Breast epithelium (tissue), 3 donors: ENCODE results near the gene TTLL6.

Experiments used
- POLR2A ChIP-seq: fragments of 450-650 bp; IDR thresholded peaks from one replicate; pipeline ENCODE4 v1.6.1; 2016; ENCODE audit warnings: antibody characterized with exemption, mild to moderate bottlenecking, moderate library complexity
- TF ChIP-seq, protein P1 (sequence below), 3 donors: fragments of 450-650 bp; IDR thresholded peaks; one replicate each; pipeline ENCODE4 v1.5.1; 2016 to 2017; ENCODE audit warnings: antibody characterized with exemption in 3 of 3, mild to moderate bottlenecking in 3 of 3, moderate library complexity in 3 of 3

DNA sequence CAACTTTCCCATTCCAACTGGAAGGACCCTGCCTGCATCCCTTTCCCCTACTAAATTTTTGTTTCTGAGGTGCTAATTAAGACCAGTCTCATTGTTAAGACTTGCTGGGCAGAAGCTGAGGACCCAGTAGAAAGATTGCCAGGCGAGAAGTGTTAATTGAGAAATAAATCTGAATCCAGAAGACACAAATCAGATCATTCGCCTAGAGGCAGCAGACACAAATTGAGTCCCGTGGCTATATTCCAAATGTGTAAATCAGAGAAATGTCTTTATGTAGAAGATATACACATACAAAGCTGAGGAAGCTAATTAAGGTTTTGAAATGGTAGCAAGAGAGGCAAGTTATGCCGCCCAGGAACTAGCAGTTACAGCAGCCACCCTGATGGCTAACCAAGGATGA, 43.4 kb upstream of the TTLL6 start:
- TF ChIP-seq, protein P1, sequence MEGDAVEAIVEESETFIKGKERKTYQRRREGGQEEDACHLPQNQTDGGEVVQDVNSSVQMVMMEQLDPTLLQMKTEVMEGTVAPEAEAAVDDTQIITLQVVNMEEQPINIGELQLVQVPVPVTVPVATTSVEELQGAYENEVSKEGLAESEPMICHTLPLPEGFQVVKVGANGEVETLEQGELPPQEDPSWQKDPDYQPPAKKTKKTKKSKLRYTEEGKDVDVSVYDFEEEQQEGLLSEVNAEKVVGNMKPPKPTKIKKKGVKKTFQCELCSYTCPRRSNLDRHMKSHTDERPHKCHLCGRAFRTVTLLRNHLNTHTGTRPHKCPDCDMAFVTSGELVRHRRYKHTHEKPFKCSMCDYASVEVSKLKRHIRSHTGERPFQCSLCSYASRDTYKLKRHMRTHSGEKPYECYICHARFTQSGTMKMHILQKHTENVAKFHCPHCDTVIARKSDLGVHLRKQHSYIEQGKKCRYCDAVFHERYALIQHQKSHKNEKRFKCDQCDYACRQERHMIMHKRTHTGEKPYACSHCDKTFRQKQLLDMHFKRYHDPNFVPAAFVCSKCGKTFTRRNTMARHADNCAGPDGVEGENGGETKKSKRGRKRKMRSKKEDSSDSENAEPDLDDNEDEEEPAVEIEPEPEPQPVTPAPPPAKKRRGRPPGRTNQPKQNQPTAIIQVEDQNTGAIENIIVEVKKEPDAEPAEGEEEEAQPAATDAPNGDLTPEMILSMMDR (IDR thresholded peaks at IDR 0.05), result no peak
- no peak for TF ChIP-seq POLR2A
